Measurements from ENCODE around the gene PDCD10.

Gene PDCD10

GRCh38 chr3:167740961-167741587 lies 6.4 kb upstream of the PDCD10 start:
- DNase-seq (peak; percentile 33), ATAC-seq (peak; percentile 97)
- Mint-ChIP-seq H3K4me3 (no peak overlapping the region), H3K36me3 (ENCODE audit: low read depth) (no peaks in the 10 kb centered on the region), H3K27ac (no peak overlapping the region), H3K27me3 (no peaks in the 10 kb centered on the region), H3K9me3 (no peaks in the 10 kb centered on the region), H3K4me1 (peaks cover 22% of the 10 kb centered on the region)

- Mint-ChIP-seq H3K27ac (no peak overlapping the region), H3K27me3 (no peaks in the 10 kb centered on the region), H3K9me3 (no peaks in the 10 kb centered on the region), H3K4me3 (no peak overlapping the region), H3K36me3 (ENCODE audit: low read depth) (no peaks in the 10 kb centered on the region), H3K4me1 (peaks cover 22% of the 10 kb centered on the region)
- ATAC-seq (no peak), DNase-seq (no peak)
These were observed 4.6 kb upstream of the PDCD10 start for GRCh38 chr3:167739190-167739810.

GRCh38 chr3:167738037-167738436 lies 3.3 kb upstream of the PDCD10 start:
- Mint-ChIP-seq H3K27ac (no peak overlapping the region), H3K4me1 (peaks cover 13% of the 10 kb centered on the region)

DNA sequence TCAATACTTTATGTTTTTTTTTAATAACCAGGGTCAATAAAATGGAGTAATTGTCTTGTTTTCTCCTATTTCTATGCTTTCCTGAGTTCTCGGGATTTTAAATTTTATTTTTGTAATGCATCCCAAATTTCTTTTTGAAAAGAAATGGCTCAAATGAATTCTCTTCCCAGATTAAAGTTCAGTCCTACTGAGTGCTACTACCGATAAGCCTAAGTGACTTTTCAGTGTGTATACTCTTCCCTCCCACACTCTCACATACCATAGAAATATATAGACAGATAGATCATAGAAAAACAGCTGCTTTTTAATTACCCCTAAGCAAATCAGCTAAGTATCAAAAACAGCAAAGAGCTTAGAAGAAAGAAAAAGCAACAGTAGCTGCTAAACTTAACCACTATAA lies 2.3 kb upstream of the PDCD10 start:
- H3K27ac Mint-ChIP-seq, result no peak overlapping the region
- H3K9me3 Mint-ChIP-seq, result no peaks in the 10 kb centered on the region
- DNase-seq (no peak), ATAC-seq (no peak)
- H3K4me1 Mint-ChIP-seq, result peaks cover 11% of the 10 kb centered on the region
- H3K27me3 Mint-ChIP-seq, result no peaks in the 10 kb centered on the region
- H3K4me3 Mint-ChIP-seq, result no peak overlapping the region
- H3K36me3 Mint-ChIP-seq (ENCODE audit: low read depth), result peaks cover 6% of the 10 kb centered on the region

More at GRCh38 chr3:167738037-167738436, 3.3 kb upstream of the PDCD10 start:
- Mint-ChIP-seq H3K4me3 (no peak overlapping the region), H3K27me3 (no peaks in the 10 kb centered on the region), H3K9me3 (no peaks in the 10 kb centered on the region), H3K36me3 (ENCODE audit: low read depth) (no peaks in the 10 kb centered on the region)
- ATAC-seq, result no peak
- DNase-seq, result no peak

- Mint-ChIP-seq H3K27ac (no peak overlapping the region), H3K9me3 (no peaks in the 10 kb centered on the region), H3K4me3 (no peak overlapping the region)
These were observed 1.6 kb upstream of the PDCD10 start for GRCh38 chr3:167736264-167736787.

GRCh38 chr3:167735233-167736138 lies 794 bp upstream of the PDCD10 start, which contains the start of gene SERPINI1:
Gene SERPINI1 (plus strand): TSS chr3:167735721. CDS start chr3:167789129, 53,408 bp downstream.
- ATAC-seq, result peak; percentile 51
- no peaks in the 10 kb centered on the region for H3K9me3 Mint-ChIP-seq
- peak; percentile 77 for DNase-seq
- no peak within 1 kb of the TSS for H3K27ac Mint-ChIP-seq
- H3K27me3 Mint-ChIP-seq, result no peaks in the 10 kb centered on the region
- peaks cover 10% of the 10 kb centered on the region for H3K36me3 Mint-ChIP-seq (ENCODE audit: low read depth)
- H3K4me1 Mint-ChIP-seq, result peaks cover 6% of the 10 kb centered on the region
- no peak within 1 kb of the TSS for H3K4me3 Mint-ChIP-seq

More at GRCh38 chr3:167736264-167736787, 1.6 kb upstream of the PDCD10 start:
- Mint-ChIP-seq H3K36me3 (ENCODE audit: low read depth) (peaks cover 10% of the 10 kb centered on the region), H3K27me3 (no peaks in the 10 kb centered on the region), H3K4me1 (peaks cover 11% of the 10 kb centered on the region)
- DNase-seq (no peak), ATAC-seq (no peak)

DNA sequence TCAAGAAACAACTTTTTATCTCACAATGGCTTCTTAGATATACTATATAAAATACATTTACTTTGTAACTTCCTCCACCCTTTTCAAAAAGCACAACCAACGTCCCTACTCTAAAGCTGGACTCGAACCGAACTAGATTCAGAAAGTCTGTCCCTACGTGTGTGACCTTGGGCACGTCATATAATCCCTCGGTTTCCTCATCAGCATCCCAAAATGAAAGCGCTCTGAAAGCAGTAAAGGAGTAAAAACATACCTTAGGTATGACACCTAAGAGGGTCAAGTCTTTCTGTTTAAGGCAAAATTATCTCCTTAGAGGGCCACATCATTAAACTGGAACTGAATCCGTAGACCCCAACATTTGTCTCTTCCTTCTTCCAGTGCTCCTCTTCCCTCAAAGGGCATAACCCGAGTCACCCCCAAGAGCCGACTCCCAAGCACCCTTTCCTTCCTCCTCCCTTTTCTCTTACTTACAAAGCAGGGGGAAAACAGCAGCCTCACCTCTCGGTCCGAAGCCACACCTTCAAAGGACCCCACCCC lies 663 bp downstream of the PDCD10 start:
- Mint-ChIP-seq H3K27ac (no peak overlapping the region), H3K4me1 (peaks cover 19% of the 10 kb centered on the region), H3K9me3 (no peaks in the 10 kb centered on the region), H3K36me3 (ENCODE audit: low read depth) (peaks cover 10% of the 10 kb centered on the region), H3K4me3 (no peak overlapping the region), H3K27me3 (no peaks in the 10 kb centered on the region)
- DNase-seq (no peak), ATAC-seq (no peak)

DNA sequence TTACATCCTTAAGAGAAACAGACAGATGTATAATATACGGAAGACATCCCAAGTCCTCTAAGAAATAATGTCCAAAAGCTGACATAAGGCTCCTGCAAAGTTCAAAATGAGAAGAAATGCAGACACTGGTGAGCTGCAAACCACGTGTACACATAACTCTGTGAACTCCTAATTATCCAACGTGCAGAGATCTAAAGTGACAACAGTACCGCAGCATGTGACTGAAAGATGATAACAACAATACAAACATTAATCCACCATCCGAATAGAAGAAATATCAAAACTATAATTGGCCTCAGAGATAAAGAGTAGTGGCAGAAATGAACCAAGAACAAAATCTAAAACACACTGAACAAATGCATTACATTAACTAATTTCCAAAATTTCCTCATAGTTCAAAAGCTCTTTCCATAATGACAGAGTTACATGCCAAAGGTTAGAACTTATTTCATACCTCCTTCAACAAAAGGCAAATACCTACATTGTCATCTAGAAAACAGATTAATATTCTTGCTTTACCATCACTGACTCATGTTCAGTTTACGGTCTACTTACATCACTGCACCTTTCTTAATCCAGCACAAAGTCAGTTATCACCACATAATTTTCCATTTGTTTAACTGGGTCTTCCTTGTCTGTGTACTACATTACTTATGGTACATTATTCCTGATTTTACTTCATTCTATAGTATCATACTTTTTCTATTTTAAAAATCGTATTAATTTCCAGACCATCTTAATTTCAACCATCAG lies 2.2 kb downstream of the PDCD10 start:
- H3K4me3 Mint-ChIP-seq, result no peak overlapping the region
- no peak overlapping the region for H3K27ac Mint-ChIP-seq
- no peaks in the 10 kb centered on the region for H3K9me3 Mint-ChIP-seq
- H3K27me3 Mint-ChIP-seq, result no peaks in the 10 kb centered on the region
- peaks cover 10% of the 10 kb centered on the region for H3K36me3 Mint-ChIP-seq (ENCODE audit: low read depth)
- peaks cover 29% of the 10 kb centered on the region for H3K4me1 Mint-ChIP-seq
- no peak for DNase-seq
- ATAC-seq, result no peak

GRCh38 chr3:167731393-167731792 lies 3.3 kb downstream of the PDCD10 start:
- DNase-seq (no peak), ATAC-seq (no peak)
- Mint-ChIP-seq H3K27me3 (no peaks in the 10 kb centered on the region), H3K4me3 (no peak overlapping the region), H3K36me3 (ENCODE audit: low read depth) (peaks cover 10% of the 10 kb centered on the region), H3K4me1 (peaks cover 39% of the 10 kb centered on the region), H3K9me3 (no peaks in the 10 kb centered on the region), H3K27ac (no peak overlapping the region)

DNA sequence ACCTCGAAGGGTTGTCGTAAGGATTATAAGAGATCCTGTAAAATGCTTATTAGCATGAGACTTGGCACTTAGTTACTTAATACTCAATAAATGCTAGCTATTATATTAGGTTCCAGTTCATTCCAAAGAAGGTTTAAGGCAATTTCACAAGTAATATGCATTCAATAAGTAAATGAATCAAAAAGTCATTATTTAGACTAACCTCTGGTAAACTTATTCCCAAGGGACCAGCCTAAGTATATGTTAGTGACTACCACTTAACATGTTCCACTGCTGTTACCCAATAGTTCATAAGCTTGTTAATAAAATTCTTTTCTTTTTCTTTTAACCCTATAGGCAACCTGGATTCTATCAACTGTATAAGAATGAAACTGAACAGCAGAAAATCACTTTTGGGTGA lies 5.1 kb downstream of the PDCD10 start:
- Mint-ChIP-seq H3K27ac (no peak overlapping the region), H3K4me1 (peaks cover 50% of the 10 kb centered on the region), H3K9me3 (no peaks in the 10 kb centered on the region), H3K27me3 (no peaks in the 10 kb centered on the region), H3K4me3 (no peak overlapping the region), H3K36me3 (ENCODE audit: low read depth) (peaks cover 12% of the 10 kb centered on the region)
- DNase-seq (no peak), ATAC-seq (no peak)

- DNase-seq (no peak), ATAC-seq (no peak)
- Mint-ChIP-seq H3K4me1 (peaks cover 56% of the 10 kb centered on the region), H3K36me3 (ENCODE audit: low read depth) (peaks cover 17% of the 10 kb centered on the region), H3K27me3 (no peaks in the 10 kb centered on the region), H3K9me3 (no peaks in the 10 kb centered on the region), H3K4me3 (no peak overlapping the region), H3K27ac (no peak overlapping the region)
These were observed 5.9 kb downstream of the PDCD10 start for GRCh38 chr3:167728632-167729323.

- Mint-ChIP-seq H3K4me3 (no peak overlapping the region), H3K36me3 (ENCODE audit: low read depth) (peaks cover 17% of the 10 kb centered on the region), H3K9me3 (no peaks in the 10 kb centered on the region), H3K27ac (no peak overlapping the region), H3K27me3 (no peaks in the 10 kb centered on the region), H3K4me1 (peaks cover 61% of the 10 kb centered on the region)
- ATAC-seq (no peak), DNase-seq (no peak)
These were observed 6.5 kb downstream of the PDCD10 start for GRCh38 chr3:167728176-167728575.

DNA sequence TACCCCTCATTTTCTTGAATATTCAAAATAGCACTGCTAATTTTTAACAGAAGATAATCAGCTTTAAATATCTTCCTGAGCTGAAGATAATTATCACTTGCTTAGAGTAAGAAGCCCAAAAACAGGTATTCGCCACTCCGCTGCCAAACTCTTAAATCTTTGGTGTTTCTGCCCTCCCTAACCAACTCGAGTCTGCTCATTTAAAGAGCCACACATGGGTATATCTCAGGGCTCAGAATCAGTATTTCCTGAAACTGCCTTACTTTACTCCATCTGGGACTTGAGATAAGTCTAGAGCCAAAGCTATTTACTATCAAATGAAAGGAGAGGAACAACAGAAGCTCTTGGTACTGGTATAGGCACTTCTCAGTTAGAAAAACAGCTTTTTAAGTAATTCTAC lies 10.8 kb downstream of the PDCD10 start:
- no peaks in the 10 kb centered on the region for H3K27me3 Mint-ChIP-seq
- no peak overlapping the region for H3K27ac Mint-ChIP-seq
- DNase-seq (no peak), ATAC-seq (no peak)
- H3K36me3 Mint-ChIP-seq (ENCODE audit: low read depth), result peaks cover 33% of the 10 kb centered on the region
- no peak overlapping the region for H3K4me3 Mint-ChIP-seq
- H3K4me1 Mint-ChIP-seq, result peaks cover 55% of the 10 kb centered on the region
- no peaks in the 10 kb centered on the region for H3K9me3 Mint-ChIP-seq

All from activated naive CD8-positive, alpha-beta T cell treated with anti-CD3 and anti-CD28 coated beads, Interleukin-2, amount 50 U/mL, for 24 hours (primary cell).